ENCODE results near the gene SF3A2.

SF3A2 gene

DNA sequence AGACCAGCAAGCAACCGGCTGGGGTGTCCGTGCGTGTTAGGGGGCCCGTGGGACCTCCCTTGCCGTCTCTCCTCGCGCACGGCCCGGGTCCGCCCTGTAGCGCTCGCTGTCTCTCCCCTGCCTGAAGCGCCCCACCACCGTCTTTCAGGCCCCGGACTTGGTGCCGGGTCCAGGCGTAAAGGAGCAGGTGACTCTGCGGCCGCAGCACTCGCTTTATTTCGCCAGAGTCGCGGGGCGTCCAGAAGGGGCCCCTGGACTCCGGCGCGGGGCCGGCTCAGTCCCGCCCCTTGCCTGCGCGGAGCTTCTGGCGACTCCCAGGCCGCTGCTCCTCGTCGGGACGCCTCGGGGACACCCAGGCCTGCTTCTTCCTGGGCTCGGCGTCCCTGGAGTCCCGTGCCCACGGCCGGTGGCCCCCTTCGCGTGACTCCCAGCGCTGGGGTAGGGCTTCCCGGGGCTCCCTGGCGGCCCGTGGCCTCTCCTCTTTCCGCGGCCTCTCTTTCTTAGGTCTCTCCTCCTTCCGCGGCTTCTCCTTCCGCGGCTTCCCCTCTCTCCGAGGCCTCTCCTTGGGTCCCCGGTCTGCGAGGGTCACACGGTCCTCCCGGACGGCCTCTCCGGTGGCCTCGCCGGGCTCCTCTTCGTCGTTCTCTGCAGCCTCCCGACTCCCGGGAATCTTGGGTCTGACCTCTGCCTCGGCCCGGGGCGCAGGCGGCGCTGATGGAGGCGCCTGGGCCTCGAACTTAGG, 15.6 kb downstream of the SF3A2 start:
- no peak for DNase-seq (ENCODE audit: low read depth in 2 of 3, low spot score in 1 of 3)

DNA sequence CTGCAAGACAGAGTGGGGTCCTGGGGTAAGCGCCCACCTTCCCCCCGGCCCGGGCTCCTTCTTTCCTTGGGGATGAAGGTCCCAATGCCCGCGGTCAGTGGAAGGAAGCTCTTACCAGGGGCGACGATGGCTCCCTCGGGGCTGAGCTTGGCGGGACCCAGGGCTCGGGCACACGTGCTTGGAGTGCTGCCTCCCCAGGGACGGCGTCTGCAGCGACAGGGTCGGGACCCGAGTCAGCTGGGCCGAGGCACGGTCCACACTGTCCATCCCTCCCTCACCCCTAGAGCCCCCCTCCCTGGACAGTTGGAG, 16.1 kb downstream of the SF3A2 start:
- DNase-seq (ENCODE audit: low read depth in 2 of 3, low spot score in 1 of 3), result no peak

DNA sequence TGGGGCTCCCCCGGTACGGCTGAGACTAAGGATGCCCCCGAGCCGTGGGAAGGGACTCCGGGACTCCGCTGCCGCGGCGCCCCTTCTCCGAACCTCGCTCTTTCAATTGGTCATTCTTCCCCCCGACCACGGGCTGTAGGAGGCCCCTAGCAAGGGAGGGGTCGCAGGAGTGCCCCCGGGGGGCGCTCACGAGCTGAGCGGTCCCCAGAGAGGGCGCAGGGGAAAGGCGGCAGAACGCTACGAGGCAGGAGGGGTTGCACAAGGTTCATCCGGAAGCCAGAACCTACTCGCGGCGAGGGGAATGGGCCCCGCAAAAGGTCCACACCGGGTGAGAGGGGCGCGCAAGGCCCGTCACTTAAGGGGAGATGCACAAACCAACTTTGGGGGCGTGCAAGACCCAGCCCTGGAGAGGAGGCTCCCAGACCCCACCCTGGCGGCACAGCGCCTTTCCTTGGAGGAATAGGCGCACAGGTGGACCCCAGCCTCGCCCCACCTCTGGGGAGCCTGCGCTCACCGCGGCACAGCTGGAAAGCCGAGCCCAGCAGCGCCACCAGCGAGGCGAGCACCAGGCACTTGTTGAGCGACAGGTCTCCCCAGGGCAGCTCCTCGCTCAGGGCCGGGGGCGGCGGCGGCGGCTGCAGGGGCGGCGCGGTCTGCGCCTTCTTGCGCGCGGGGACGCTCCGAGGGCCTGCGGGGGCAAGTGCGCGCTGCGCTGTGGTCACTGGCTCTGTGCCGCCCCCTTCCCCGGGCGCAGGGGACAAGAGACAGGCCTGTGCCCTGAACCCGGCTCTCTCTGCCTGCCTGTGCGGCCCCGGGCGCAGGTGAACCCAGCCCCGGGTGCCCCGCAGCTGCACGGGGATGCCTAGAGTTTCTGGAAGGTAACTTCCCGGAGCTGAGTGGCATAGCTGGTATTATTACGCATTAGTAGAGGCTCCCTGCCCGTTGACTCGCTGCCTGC, 16.8 kb downstream of the SF3A2 start:
- DNase-seq (ENCODE audit: low read depth in 2 of 3, low spot score in 1 of 3), result no peak

- DNase-seq (ENCODE audit: low read depth in 2 of 3, low spot score in 1 of 3), result no peak
These were observed 17.6 kb downstream of the SF3A2 start for GRCh38 chr19:2254064-2254872.

- DNase-seq (ENCODE audit: low read depth in 2 of 3, low spot score in 1 of 3), result no peak
These were observed 18.7 kb downstream of the SF3A2 start for GRCh38 chr19:2255112-2255845.

- DNase-seq (ENCODE audit: low read depth in 2 of 3, low spot score in 1 of 3), result no peak
These were observed 19.5 kb downstream of the SF3A2 start, which contains the start of gene JSRP1 for GRCh38 chr19:2255982-2256685. TSS of gene JSRP1 (minus strand) at chr19:2256417. CDS start at chr19:2255314, 1,103 bp downstream.

DNA sequence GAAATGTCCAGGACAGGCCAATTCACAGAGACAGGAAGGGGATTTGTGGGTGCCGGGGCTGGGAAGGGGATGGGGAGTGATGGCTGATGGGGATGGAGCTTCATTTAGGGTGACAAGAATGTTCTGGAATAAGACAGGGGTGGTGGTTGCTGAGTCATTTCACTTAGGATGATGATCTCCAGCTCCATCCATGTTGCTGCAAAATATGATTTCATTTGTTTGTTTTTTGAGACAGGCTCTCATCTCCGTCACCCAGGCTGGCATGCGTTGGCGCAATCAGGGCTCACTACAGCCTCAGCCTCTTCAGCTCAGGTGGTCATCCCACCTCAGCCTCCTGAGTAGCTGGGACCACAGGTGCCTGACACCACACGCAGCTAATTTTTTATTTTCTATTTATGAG, 22.7 kb downstream of the SF3A2 start:
- DNase-seq (ENCODE audit: low read depth in 2 of 3, low spot score in 1 of 3), result no peak

- DNase-seq (ENCODE audit: low read depth in 2 of 3, low spot score in 1 of 3), result no peak
These were observed 23.7 kb downstream of the SF3A2 start for GRCh38 chr19:2260341-2260805.

GRCh38 chr19:2261438-2262172, 25.0 kb downstream of the SF3A2 start:
- no peak for DNase-seq (ENCODE audit: low read depth in 2 of 3, low spot score in 1 of 3)

- DNase-seq (ENCODE audit: low read depth in 2 of 3, low spot score in 1 of 3), result no peak
These were observed 29.8 kb downstream of the SF3A2 start for GRCh38 chr19:2266183-2266993.

DNA sequence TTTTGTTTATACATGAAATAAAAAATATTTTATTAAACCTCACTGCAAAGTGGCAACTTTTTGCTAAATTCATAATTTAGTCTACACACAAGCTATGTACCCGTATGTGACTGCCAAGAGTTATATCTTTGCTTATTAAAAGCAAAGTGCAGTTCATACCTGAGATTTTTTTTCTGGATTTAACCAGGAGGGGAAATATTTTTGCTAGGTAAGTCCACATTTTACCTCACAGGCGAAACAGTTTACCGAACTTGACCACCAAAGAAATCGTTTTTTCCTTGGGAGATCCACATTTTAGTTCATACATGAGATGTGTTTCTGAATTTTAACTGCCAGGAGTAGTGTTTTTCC, 31.8 kb downstream of the SF3A2 start:
- no peak for DNase-seq (ENCODE audit: low read depth in 2 of 3, low spot score in 1 of 3)

GRCh38 chr19:2268861-2269243, 32.2 kb downstream of the SF3A2 start:
- DNase-seq (ENCODE audit: low read depth in 2 of 3, low spot score in 1 of 3), result no peak

DNA sequence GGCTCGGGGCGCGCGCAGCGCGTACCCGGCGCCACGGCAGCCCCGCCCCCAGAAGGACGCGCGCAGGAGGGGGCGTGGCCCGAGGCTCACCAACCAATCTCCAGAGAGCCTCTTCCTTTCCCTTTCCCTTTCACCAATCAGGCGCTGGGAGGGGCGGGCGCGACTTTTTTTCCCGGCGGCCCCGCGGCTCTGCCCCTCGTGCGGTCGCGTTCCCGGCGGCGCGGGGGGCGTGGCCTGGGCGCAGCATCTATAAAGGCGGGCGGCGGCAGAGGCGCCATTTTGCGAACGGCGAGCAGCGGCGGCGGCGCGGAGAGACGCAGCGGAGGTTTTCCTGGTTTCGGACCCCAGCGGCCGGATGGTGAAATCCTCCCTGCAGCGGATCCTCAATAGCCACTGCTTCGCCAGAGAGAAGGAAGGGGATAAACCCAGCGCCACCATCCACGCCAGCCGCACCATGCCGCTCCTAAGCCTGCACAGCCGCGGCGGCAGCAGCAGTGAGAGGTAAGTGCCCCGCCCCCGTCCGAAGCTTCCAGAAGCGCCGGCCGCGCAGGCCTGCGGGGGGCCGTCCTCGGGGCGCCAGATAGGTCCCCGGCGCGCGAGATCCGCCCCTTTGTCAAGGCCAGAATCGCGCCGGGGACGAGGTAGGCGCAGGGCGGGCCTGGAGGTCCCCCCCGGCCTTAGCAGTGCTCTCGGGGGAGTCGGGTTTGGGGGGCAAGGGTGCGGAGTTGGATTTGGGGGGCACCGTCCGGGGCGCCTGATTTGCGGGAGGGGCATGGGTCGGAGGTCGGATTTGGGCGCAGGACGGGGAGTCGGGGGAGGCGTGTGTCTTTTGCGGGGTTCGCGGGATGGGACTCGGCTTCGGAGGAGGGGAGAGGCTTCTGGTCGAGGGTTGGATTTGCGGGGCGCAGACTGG, 32.9 kb downstream of the SF3A2 start:
- peak; percentile 98 to 99 (median 99) for DNase-seq (ENCODE audit: low read depth in 2 of 3, low spot score in 1 of 3)

GRCh38 chr19:2270157-2270422, 33.5 kb downstream of the SF3A2 start:
- DNase-seq (ENCODE audit: low read depth in 2 of 3, low spot score in 1 of 3), result no peak

DNA sequence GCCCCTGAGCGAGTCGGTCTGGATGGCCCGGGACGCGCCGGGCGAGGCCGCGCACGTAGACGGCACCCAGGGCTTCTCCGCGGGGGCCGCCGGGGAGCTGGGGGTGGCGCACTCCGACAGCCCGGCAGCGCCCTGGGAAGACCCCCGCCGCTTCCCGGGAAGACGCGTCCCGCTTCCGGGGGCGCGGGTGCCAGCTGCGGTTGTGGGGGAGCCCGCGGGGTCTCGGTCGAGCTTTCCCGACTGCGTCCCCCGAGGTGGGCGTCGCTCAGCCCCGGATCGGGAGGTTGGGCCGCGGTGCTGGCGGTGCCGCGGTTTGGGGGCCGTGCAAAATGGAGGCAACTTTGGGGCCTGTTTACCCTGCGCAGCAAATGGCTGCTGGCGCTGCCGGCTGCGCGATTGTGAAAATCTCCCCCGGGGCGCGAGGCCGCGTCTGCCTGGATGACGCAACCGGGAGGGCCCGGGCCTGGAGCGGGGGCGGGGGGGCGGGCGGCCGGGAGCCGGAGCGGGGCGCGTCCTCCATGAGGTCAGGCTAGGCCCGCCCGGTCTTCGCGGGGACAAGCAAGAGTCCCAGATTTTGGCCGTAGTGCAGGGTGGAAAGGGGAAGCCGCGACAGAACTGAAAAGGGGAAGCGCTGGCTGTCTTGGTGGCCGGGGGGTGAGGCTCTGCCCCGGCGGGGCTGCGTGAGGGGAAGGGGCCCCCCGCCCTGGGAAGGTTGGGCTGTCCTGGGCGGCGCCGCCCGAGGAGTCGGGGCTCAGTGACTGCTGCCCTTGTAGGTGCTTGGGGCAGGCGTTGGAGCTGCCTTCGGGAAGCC, 34.0 kb downstream of the SF3A2 start:
- DNase-seq (ENCODE audit: low read depth in 2 of 3, low spot score in 1 of 3), result peak in 2 of 3 donors; percentile 68 to 70

- DNase-seq (ENCODE audit: low read depth in 2 of 3, low spot score in 1 of 3), result no peak
These were observed 34.8 kb downstream of the SF3A2 start for GRCh38 chr19:2271234-2272103.

Data from stimulated activated CD4-positive, alpha-beta T cell treated with anti-CD3 and anti-CD28 coated beads, Interleukin-12 subunit alpha, Interleukin-12 subunit beta, amount 100 ng/mL, for 48 hours (primary cell).